COLO829 (cell line): ENCODE measurements around the gene GPR61.

ENCODE experiments used
- DNase-seq: peaks from one replicate; pipeline ENCODE4 v3.0.0; 2012; ENCODE audit warnings: low spot score

Gene GPR61, protein sequence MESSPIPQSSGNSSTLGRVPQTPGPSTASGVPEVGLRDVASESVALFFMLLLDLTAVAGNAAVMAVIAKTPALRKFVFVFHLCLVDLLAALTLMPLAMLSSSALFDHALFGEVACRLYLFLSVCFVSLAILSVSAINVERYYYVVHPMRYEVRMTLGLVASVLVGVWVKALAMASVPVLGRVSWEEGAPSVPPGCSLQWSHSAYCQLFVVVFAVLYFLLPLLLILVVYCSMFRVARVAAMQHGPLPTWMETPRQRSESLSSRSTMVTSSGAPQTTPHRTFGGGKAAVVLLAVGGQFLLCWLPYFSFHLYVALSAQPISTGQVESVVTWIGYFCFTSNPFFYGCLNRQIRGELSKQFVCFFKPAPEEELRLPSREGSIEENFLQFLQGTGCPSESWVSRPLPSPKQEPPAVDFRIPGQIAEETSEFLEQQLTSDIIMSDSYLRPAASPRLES

DNA sequence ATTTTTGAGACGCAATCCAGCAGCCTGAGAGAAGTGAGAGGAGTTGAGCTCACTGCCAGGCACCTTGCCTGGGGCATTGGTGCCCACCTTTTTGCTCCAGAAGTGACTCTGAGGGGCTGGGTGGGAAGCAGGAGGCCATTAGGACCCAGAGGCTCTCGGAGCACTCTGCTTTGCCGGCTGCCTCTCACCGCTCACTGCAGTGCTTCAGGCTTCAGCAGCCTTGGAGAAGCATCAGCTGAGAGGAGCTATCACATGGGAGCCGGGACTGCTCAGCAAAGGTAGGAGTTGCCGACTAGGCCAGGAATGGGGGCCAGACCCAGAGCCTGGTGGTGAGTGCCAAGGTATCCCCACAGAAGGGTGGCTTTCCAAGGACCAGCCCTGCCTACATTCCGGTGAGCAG lies at the start of gene GPR61:
TSS of gene GPR61 (plus strand) at position 197 of the 400 bp plus-strand sequence. CDS start 3,151 bp downstream, outside the sequence.
- DNase-seq: no peak

DNA sequence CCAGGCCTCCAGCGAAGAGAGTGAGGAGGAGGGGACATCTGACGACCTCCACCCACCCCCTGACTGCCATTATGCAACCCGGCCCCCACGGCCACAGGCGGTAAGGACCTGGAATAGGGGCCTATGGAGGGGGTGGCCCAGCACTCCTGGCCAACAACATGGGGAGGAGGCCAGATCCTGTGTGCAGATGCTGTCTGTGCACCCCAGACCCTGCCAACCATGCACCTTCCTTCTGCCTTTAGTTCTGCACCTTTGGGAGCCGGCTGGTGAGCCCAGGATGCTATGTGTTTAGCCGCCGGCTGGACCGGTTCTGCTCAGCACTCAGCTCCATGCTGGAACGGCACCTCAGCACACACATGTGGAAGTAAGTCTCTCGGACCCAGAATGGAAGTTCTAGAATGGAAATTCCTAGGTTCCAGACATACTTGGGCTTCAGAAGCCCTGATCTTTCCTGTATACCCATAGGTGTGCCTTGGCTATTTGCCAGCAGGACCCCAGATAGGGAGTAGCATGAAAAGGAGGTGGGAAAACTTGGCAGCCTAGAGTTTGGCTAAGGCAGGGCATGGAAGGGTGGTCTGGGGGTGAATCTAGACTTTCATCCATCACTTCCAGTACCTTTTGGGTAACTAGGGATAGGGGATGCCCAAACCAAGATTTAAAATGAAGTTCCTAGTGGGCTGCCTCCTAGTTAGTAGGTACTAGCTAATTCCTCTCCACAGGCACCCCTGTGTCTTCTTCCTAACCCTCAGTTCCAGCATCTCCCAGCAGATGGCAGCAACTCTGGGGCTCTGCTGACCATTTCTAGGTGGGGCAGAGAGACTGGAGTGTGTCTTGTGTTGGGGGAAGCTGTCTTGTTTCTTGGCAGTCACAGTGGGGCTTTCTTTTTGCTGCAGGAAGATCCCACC lies 49.4 kb upstream of the GPR61 start:
- DNase-seq: peak; percentile 57

DNA sequence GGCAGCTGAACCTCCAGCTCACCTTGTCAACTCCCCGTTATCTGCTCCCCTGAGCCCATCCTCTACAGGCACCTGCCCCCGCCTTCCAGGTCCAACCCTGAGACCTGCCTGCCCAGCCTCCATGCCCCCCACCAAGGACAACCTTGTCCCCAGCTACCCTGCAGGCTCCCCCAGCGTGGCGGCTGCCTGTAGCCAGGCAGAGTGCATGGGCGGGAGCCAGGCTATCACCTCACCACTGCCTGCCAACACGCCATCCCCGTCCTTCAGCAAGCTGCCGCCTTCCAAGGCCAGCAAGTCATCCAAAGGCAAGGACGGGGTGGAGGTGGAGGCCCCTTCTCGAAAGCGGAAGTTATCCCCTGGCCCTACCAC lies 48.8 kb upstream of the GPR61 start:
- DNase-seq: no peak

DNA sequence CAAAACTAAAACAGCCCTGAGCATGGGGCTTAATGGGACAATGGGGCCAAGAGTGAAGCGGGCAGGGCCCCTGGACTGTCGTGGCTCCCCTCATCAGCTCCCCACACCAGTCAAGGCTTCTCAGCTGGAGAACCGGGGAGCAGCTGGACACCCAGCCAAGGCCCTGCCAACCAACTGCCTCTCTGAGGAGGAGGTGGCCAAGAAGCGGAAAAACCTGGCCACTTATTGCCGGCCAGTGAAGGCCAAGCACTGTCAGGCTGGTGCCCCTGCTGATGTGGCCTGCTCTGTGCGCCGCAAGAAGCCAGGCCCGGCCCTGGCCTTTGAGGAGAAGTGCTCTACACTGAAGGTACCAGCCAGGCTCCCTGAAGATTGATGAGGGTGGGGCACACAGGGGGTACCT lies 48.3 kb upstream of the GPR61 start:
- no peak for DNase-seq

DNA sequence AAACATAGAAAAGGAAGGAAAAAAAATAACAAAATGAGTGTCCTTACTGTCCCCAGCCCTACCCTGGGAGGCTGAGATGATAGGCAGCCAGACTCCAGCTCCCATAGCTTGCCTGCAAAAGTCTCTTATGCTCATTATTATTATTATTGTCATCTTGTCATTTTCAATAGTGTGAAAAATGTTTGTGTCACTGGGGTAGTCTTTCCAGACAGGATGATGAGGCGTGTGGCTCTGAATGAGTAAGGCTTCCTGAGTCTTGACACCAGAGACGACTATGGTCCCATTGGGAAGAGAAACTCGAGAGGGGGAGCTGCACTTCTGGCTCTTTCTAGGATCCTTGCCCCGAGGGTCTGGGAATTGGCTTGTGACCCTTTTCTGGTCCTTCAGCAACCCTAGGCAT lies 46.9 kb upstream of the GPR61 start:
- DNase-seq: no peak

DNA sequence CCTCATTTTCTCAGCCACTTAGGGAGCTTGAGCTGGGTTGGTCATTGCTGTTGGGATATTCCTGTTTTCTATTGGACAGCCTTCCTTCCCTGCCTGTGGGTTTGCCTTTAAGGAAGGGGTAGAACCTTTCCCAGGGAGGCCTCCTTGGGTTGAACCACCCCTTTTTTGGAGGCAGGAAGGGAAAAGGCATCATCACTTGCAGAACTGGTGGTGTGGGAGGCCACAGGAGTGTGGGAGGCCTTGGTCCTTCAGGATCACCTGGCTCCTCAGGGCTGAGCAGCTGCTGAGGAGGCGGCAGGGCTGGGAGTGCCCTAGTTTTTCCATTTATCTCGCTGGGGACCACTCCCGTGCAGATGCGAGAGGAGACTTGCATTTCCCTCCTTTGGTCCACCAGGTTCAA lies 46.4 kb upstream of the GPR61 start:
- DNase-seq: no peak

DNA sequence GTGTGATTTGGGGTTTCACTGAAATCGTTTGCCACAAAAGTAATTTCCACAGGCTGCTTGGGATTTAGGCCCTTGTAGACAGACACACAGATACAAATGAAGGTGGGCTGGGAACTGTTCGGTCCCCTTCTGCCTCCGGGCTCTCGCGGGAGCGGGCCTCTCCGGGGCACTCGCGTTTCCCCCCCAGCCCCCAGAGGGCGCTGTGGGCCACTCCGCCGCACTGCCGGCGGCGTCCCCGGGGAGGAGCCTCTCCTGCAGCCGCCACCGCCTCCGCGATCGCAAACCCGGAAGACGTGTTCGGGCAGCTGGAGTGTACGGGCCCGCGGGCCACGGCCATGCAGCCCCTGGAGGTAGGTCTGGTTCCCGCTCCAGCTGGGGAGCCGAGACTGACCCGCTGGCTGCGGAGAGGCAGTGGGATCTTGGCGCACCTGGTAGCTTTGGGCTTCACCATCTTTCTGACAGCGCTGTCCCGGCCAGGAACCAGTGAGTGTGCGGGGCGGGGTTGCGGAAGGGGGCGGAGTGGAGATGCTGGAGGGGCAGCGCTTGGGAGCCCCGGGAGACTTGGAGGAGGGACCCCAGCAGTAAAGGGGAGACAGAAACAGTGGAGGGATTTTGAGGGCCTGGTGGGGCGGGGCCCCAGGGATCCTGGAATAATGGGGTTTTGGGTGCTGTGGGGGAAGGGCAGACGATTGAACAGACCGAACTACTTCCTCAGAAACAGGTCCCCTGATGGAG lies 45.7 kb upstream of the GPR61 start, which contains the start of gene CYB561D1:
TSS of gene CYB561D1 (plus strand) at position 290 of the 735 bp plus-strand sequence. CDS start at position 336, 46 bp downstream.
- DNase-seq: peak; percentile 44

DNA sequence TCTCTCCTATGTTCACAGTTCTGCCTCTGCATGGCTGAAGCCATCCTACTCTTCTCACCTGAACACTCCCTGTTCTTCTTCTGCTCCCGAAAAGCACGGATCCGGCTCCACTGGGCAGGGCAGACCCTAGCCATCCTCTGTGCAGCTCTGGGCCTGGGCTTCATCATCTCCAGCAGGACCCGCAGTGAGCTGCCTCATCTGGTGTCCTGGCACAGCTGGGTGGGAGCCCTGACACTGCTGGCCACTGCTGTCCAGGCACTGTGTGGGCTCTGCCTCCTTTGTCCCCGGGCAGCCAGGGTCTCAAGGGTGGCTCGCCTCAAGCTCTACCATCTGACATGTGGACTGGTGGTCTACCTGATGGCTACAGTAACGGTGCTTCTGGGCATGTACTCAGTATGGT lies 43.9 kb upstream of the GPR61 start:
- no peak for DNase-seq

DNA sequence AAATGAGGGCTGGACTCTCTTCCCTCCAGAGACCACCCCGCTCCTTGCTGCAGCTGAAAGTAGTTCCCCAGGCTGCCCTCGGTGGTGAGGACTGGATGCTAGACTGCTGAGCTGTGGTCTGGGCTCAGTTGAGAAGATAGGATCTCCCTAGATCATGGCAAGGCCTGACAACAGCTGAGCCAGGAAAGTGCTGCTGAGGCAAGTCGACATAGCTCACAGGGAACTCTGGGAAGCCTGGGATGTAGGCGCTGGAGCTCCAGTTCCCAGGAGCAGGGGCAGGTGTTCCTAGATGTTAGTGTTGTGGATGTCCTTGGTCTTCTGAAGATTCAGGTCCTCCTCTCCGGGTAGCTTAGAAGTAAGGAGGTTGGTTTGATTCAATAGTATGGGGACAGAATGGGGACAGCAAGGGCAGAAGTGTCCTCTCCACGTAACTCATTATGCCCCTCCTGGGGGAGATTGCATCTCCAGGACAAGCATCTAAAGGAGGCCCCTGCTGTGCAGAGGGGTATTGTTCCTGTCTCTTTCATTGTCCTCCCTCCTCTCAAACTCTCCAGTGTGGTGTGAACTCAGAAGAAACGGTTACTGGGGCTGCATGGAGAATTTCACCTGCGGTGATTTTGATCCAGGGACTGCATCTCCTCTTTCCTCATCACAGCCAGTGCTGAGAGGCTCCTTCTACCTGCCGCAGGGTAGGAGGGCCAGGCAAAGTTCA lies 42.1 kb upstream of the GPR61 start:
- no peak for DNase-seq

DNA sequence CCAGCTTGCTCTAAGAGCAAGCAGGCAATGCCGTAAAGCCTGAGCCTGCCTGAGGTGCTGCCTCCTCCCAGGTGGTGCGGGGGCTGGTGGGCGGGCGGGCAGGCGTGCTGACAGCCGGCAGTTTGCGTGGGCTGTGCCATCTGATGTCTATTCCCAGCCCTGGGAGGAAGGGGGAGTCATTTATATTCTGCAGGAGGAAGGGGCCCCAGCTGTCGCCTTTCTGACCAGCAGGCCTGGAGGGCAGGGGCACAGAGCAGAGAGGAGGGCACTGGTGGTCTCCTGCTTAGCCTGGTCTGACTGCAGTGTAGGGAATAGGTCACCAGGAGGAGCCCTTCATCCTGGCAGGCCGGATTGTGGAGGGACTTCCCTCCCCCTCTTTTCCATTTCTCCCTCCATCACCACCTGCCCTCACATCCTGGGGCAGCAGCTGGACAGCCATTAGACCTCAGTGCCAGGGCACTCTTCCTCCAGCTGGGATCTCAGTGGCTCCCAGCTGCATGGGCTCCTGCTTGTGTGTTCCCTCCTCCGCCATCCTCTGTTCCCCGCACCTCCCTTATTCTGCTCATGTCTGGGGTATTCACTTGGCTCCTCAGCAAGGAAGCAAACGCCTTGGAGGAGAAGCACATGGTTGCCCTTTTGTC lies 41.4 kb upstream of the GPR61 start:
- DNase-seq: no peak

DNA sequence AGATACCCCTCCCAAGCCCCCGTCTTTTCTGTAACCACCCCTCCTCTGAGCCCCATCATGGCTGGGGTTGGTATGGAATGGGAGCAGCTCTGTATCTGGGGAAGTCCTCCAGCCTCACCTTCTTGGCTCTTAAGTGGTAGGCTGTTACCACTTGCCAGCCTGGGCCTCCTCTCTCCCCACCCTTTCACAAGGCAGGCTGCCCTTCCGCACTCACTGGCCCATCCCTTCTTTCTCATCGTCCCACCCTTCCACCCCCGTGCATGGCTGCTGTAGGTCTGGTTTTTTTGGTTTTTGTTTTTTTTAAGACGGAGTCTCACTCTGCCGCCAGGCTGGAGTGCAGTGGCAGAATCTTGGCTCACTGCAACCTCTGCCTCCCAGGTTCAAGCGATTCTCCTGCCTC lies 40.6 kb upstream of the GPR61 start:
- no peak for DNase-seq

DNA sequence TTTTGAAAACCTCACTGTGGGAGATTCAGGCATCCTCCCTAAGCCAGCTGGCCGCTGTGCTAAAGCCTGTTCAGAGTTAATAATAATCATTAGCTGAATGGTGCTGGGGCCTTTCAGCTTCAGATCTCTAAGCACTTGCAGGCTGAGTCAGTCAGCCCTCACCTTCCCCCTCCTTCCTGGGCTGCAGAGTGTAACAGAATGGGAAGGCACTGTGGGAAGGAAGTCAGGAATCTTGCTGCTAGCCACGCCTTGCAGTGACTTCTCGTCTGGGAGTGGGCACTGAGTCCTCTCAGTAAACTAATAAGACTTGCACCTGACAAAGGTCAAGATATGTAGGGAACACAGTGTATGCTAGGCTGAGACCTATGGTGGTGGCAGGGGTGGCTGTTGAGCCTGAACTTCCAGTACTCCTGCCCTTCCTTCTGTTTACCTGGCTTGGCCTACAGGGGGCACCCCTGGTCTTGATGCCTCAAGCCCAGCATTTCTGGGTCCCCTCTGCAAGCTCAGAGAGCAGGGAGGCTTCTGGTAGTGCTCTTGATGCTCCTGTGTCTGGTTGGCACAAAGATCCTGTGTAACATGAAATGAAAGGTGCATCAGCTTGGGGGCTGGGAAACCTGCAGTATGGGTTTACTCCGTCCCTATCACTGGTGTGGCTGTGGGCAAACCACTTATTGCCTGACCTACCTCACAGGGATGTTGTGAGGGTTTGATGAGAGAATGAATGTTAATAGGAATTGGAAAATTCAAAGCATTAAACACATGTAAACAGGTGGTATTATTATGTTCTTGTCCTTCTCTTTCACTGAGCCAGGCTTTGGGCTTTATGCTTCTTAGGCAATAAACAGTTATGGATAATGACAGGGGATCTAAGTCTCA lies 39.8 kb upstream of the GPR61 start:
- no peak for DNase-seq

DNA sequence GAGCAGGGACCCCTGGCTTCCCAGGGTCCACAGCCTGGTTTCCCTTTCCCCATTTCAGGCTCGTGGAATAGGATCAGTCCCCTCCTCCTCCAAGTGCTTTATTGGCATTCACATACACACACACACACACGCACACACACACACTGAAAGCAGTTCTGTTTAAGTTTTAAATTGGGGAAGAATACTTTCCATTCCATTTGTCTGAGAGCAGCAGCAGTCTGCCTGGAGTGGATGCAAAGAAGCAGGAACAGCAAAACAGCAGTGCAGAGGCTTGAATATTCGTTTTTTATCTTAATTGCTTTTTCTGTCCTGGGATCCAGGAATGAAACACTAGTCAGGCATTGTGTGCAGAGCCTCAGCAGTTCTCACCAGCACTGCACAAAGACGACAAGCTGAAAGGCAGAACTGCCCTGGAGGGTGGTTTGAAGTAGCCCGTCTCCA lies 38.7 kb upstream of the GPR61 start:
- DNase-seq: no peak

DNA sequence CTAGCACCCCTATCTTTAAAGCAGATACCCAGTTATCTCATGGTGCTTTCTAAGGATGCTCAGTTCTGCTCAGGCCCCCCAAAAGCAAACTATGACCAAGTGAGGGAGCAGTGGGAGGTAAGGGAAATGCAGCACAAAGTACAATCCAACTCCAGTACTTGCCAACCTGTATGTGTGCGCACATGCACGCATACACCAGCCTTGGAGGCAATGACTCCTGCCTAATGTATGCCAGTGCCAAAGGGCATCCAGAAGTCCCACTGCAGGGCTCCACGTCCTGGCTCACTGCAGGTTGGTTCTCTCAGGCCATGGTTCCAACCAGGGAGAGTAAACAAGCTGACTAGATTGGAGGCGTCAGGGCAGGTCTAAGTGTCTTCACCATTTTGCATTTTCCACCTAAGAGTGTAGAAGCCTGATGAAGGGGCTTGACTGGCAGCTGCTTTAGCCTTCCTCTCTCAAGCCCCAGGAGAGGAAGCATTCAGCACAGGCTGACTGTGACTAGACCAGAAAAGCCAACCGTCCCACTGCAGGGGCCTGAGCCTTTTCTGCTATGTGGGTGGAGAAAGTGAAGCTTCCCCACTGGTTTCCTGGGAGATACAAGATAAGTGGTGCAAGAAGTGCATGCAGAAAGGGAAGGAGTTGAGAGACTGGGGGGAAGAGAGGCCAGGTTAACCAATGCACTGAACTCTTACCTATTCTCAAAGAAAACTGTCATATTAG lies 37.9 kb upstream of the GPR61 start:
- DNase-seq: no peak

DNA sequence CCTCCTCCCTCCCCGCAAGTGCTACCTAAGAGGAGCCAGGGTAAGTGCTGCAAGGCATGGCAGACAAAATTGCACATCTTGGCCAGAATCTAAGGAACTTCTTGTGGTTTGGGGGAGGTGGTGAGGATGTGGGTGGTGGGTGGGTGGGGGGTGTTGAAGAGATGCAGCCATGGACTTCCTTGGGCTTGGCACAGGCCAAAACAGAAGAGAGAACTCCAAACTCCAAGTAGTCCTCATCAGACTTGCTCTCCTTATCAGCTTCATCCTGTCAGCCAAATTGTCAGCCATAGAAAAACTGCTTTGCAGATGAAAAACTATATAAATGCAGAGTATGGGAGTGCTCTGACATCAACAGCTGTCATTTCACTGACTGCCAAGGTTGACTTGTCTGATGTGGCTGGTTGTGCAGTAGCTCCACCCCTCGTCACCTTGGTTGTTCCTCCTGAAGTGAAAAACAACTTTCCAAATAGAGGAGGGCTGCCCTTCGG lies 37.3 kb upstream of the GPR61 start:
- no peak for DNase-seq

DNA sequence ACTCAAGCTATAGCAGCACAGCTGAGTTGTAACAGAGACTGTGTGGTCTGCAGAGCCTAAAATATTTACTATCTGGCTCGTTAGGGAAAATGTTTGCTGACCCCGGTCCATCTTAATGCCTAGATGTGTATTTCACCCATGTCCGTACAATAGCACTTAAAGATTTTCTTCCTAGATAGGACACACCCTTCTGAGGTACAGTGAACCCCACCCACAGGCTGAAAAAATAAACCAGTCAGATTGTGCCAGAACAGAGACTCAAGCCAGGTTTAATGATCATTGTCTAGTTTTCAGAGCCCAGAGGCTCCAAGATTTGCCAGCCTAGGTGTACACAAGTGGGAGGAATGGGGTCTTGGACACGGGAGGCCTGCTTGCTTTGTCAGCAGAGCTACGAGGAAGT lies 35.7 kb upstream of the GPR61 start:
- DNase-seq: no peak

DNA sequence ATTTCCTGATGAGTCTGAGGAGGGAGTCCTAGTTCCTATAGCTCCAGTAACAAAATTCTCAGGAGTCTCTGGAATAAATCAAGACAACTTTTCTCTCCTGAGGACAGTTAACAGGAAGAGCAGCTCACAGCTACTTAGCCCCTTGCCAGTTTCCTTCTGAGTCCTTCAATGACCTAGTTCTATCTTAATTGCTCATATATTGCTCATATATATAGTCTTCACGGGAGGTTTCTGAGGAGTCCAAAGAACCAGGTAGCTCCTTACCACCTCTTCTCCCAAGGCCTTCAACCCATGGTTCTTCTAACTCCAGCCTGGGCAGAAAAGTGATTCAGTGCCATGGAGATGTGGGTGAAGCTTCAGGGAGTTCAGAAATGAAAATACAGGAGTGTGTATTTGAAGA lies 34.7 kb upstream of the GPR61 start:
- DNase-seq: no peak

DNA sequence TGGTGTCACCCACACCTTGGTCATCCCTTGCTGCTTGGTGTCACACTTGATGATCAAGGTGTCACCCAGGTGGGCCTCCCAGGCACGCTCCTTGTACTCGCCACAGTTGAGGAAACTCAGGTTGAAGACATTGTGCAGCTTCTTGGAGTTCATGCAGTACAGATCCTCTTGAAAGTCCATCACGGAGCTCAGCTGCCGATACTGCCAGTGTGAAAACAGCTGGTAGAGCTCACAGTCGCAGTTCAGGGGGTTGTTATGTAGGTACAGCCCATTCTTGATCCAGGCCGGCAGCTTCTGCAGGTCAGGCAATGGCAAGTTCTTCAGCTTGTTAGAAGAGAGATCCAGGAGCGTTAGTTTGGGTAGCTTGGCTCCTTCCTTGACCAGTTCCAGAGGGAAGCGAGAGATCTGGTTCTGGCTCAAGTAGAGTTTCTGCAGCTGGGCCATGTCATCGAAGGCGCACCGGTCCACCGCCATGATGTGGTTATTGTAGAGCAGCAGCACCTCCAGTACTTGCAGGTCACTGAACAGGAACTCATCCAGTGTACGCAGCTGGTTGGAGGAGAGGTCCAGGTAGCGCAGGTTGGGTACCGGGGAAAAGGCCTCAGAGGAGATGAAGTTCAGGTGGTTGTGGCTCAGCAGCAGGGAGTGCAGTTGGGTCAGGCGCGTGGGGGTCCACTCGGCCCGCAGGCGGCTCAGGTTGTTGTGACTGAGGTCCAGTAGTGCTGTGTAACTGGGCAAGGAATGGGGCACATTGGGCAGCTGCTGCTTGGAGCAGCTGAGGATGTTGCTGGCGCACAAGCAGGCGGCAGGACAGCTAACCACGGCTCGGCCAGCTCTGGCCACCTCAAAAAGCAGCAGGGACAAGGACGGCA lies 31.4 kb upstream of the GPR61 start:
- no peak for DNase-seq
